ENCODE measurements around the gene KIAA1210. TPM values are rescaled to one million over a fixed set of nuclear protein-coding genes. Genes with fewer than 3 reads are reported as not detected.

Gene KIAA1210
- total RNA-seq, 1 donor from 2014 or later: not detected

- intact Hi-C loops (cut with micrococcal nuclease): no loop called here
- ATAC-seq (no peak), DNase-seq (no peak)
These were observed 31.7 kb downstream of the KIAA1210 start for GRCh38 chrX:119095936-119096335.

GRCh38 chrX:119094819-119095218 lies 32.8 kb downstream of the KIAA1210 start:
- ATAC-seq: no peak
- intact Hi-C loops (cut with micrococcal nuclease): no loop called here
- DNase-seq: no peak

GRCh38 chrX:119093991-119094735 lies 33.4 kb downstream of the KIAA1210 start:
- intact Hi-C loops (cut with micrococcal nuclease): no loop called here
- ATAC-seq: no peak

GRCh38 chrX:119090627-119091026 lies 37.0 kb downstream of the KIAA1210 start:
- intact Hi-C loops (cut with micrococcal nuclease): no loop called here
- ATAC-seq (no peak), DNase-seq (no peak)

More at GRCh38 chrX:119093991-119094735, 33.4 kb downstream of the KIAA1210 start:
- DNase-seq: no peak

- DNase-seq (no peak), ATAC-seq (no peak)
- intact Hi-C loops (cut with micrococcal nuclease): no loop called here
These were observed 38.0 kb downstream of the KIAA1210 start for GRCh38 chrX:119089619-119090018.

GRCh38 chrX:119087121-119087520 lies 40.5 kb downstream of the KIAA1210 start:
- intact Hi-C loops (cut with micrococcal nuclease): no loop called here
- DNase-seq (no peak), ATAC-seq (no peak)

GRCh38 chrX:119084766-119085165 lies 42.8 kb downstream of the KIAA1210 start:
- intact Hi-C loops (cut with micrococcal nuclease): no loop called here

GRCh38 chrX:119082278-119082677 lies 45.3 kb downstream of the KIAA1210 start:
- ATAC-seq (peak; percentile 41), DNase-seq (no peak)
- intact Hi-C loops (cut with micrococcal nuclease): no loop called here

More at GRCh38 chrX:119084766-119085165, 42.8 kb downstream of the KIAA1210 start:
- DNase-seq (no peak), ATAC-seq (no peak)

- intact Hi-C loops (cut with micrococcal nuclease): no loop called here
- DNase-seq (no peak), ATAC-seq (no peak)
These were observed 52.2 kb downstream of the KIAA1210 start for GRCh38 chrX:119075270-119076025.

- intact Hi-C loops (cut with micrococcal nuclease): no loop called here
- no peak for ATAC-seq
- no peak for DNase-seq
These were observed 53.7 kb downstream of the KIAA1210 start for GRCh38 chrX:119073911-119074310.

GRCh38 chrX:119073200-119073905 lies 54.3 kb downstream of the KIAA1210 start:
- no peak for ATAC-seq
- intact Hi-C loops (cut with micrococcal nuclease): no loop called here
- no peak for DNase-seq

GRCh38 chrX:119072744-119073143 lies 54.9 kb downstream of the KIAA1210 start, which contains the start of gene CT47C1:
Gene CT47C1, plus strand, starts transcription at chrX:119072993. Its CDS starts 233 bp downstream, at chrX:119073226.
- intact Hi-C loops (cut with micrococcal nuclease): no loop called here
- DNase-seq (no peak), ATAC-seq (no peak)

GRCh38 chrX:119071381-119071780 lies 56.2 kb downstream of the KIAA1210 start:
- DNase-seq (no peak), ATAC-seq (no peak)
- intact Hi-C loops (cut with micrococcal nuclease): no loop called here

GRCh38 chrX:119069762-119070161 lies 57.9 kb downstream of the KIAA1210 start:
- intact Hi-C loops (cut with micrococcal nuclease): loop anchor here (5.0 to 10.0 kb wide), 2 partner anchors 65 to 222 kb away; no protein-coding TSS in a partner anchor

GRCh38 chrX:119069128-119069527 lies 58.5 kb downstream of the KIAA1210 start:
- intact Hi-C loops (cut with micrococcal nuclease): loop anchor here (5.0 to 10.0 kb wide), 2 partner anchors 64 to 222 kb away; no protein-coding TSS in a partner anchor
- ATAC-seq (no peak), DNase-seq (no peak)

More at GRCh38 chrX:119069762-119070161, 57.9 kb downstream of the KIAA1210 start:
- ATAC-seq: no peak
- DNase-seq: no peak

GRCh38 chrX:119067023-119067739 lies 60.4 kb downstream of the KIAA1210 start:
- DNase-seq (peak; percentile 61), ATAC-seq (peak; percentile 75)
- intact Hi-C loops (cut with micrococcal nuclease): loop anchor here (5.0 to 10.0 kb wide), 2 partner anchors 62 to 220 kb away; no protein-coding TSS in a partner anchor

- DNase-seq (no peak), ATAC-seq (no peak)
- intact Hi-C loops (cut with micrococcal nuclease): loop anchor here (10.0 kb wide), 1 partner anchor 59 kb away; no protein-coding TSS in a partner anchor
These were observed 64.2 kb downstream of the KIAA1210 start for GRCh38 chrX:119063428-119063827.

GRCh38 chrX:119062750-119063374 lies 64.8 kb downstream of the KIAA1210 start:
- intact Hi-C loops (cut with micrococcal nuclease): loop anchor here (10.0 kb wide), 1 partner anchor 58 kb away; no protein-coding TSS in a partner anchor
- ATAC-seq: no peak

More at GRCh38 chrX:119062750-119063374, 64.8 kb downstream of the KIAA1210 start:
- DNase-seq: no peak
